Kidney (tissue), 14 donors: Measurements from ENCODE around the gene STAT5B. TPM values are rescaled to one million over a fixed set of nuclear protein-coding genes. Genes with fewer than 3 reads are reported as not detected.

Source experiments
- DNase-seq, 5 donors: peaks; one replicate each; pipeline ENCODE4 v3.0.0-alpha.2; 2013 to 2020
- FAIRE-seq: peaks from 2 replicates; lab custom pipeline; 2012; peaks lifted over from hg19 to GRCh38; lab: Jason Lieb, UNC
- H3K27ac ChIP-seq, 2 donors: one replicate each; pipeline ENCODE4 v1.7.0; 2013; ENCODE audit warnings: low read depth in 2 of 2, low read length in 2 of 2, inconsistent platforms in 1 of 2
- H3K27me3 ChIP-seq: one replicate; pipeline ENCODE4 v1.7.1; 2013; ENCODE audit warnings: low read length, inconsistent platforms; ENCODE audit not compliant: control insufficient read depth, insufficient read depth
- H3K36me3 ChIP-seq, 3 donors: one replicate each; pipeline versions ENCODE4 v1.7.0 to v1.7.1; 2013; ENCODE audit warnings: low read length in 3 of 3, control low read depth in 1 of 3, inconsistent platforms in 1 of 3; ENCODE audit not compliant: insufficient read depth in 3 of 3, control insufficient read depth in 2 of 3
- H3K4me1 ChIP-seq, 3 donors: one replicate each; pipeline versions ENCODE4 v1.7.0 to v1.7.1; 2013; ENCODE audit warnings: low read length in 3 of 3, inconsistent platforms in 1 of 3, low read depth in 1 of 3; ENCODE audit not compliant: control insufficient read depth in 2 of 3, insufficient read depth in 2 of 3
- H3K4me3 ChIP-seq, 3 donors: one replicate each; pipeline versions ENCODE4 v1.7.0 to v1.8.1; 2013; ENCODE audit warnings: low read length in 3 of 3, control low read depth in 1 of 3, inconsistent platforms in 1 of 3
- H3K9ac ChIP-seq, 3 donors: one replicate each; pipeline versions ENCODE4 v1.7.0 to v1.7.1; 2013; ENCODE audit warnings: low read length in 3 of 3, control low read depth in 1 of 3, inconsistent platforms in 1 of 3
- H3K9me3 ChIP-seq, 3 donors: one replicate each; pipeline versions ENCODE4 v1.7.0 to v1.7.1; 2013; ENCODE audit warnings: low read length in 3 of 3, control low read depth in 1 of 3, inconsistent platforms in 1 of 3; ENCODE audit not compliant: control insufficient read depth in 2 of 3, insufficient read depth in 1 of 3
- intact Hi-C: fragments of 100-400 bp; cut with DNase I; formaldehyde crosslinking; loops from one replicate; pipeline ENCODE4 v1.11.1; 2022
- polyA plus RNA-seq: library from polyadenylated mRNA; stranded (reverse); fragments of 350-450 nt; fragmentation: Illumina TruSeq; extraction: RNeasy Lipid Tissue Mini Kit (QIAGEN cat#74804); gene quantifications from one replicate; pipeline ENCODE4 v1.2.3, GENCODE V29; 2014; ENCODE audit warnings: low read depth, low replicate concordance; ENCODE audit not compliant: insufficient read depth
- total RNA-seq: library from RNA; stranded (reverse); fragmentation: NEBNext Ultra II Directional; extraction: Animal tissue kit (Norgen Biotek cat#: 25700); gene quantifications from one replicate; pipeline ENCODE4 v1.2.1, GENCODE V29; 2021
- TF ChIP-seq, protein P1 (sequence below): IDR thresholded peaks from 3 replicates; pipeline ENCODE4 v1.5.1; 2012; ENCODE audit warnings: mild to moderate bottlenecking, moderate library complexity, borderline replicate concordance; ENCODE audit not compliant: insufficient read depth; ENCODE audit errors: extremely low read depth
- donor health status: control.
- donor health status: control.
- donor health status: control.
- donor health status: control.
- donor health status: control.
- donor health status: DM: yes; HTN: yes; CAD: no.
- donor health status: Normal renal cell carcinoma (clear cell type).

STAT5B gene
- total and polyA plus RNA-seq, 2 donors from 2014 or later, result 20.4 to 68.0 TPM

DNA sequence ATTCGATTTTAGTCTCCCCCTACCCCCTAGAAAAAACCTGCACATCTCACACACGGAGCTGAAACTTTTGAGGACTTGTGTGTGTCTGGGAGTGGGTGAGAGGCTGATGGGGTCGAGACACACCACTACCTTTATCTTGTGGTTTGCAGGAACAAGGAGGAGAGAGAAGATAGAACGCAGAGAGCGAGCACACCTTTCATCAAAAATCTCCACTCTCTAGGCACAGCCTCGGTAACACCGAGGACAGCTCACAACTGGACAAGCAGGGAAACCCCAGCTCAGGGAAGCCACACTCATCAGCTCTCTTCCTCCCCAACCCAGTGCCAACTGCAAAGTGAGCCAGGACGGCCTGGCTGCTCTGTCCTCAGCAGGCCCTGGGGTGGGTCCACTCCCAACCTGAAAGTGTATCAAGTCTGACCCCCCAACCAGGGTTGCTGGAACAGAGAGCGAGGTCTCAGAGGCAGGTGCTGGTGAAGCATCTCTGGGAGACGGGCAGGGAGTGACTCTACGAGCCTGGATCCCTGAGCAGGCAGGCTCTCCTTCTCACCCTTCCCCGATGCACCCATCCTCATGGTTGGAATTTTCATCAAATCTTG, 76.7 kb downstream of the STAT5B start:
- Histone ChIP-seq H3K27me3 (no peaks in the 10 kb centered on the region), H3K4me1 (peaks cover 0 to 28% (median 20%) of the 10 kb centered on the region in 3 donors), H3K4me3 (no peak overlapping the region), H3K9me3 (no peaks in the 10 kb centered on the region), H3K36me3 (peaks cover 0 to 9% (median 8%) of the 10 kb centered on the region in 3 donors), H3K9ac (no peak overlapping the region), H3K27ac (peak overlapping the region in 1 of 2 donors; percentile 24)
- TF ChIP-seq, protein P1, sequence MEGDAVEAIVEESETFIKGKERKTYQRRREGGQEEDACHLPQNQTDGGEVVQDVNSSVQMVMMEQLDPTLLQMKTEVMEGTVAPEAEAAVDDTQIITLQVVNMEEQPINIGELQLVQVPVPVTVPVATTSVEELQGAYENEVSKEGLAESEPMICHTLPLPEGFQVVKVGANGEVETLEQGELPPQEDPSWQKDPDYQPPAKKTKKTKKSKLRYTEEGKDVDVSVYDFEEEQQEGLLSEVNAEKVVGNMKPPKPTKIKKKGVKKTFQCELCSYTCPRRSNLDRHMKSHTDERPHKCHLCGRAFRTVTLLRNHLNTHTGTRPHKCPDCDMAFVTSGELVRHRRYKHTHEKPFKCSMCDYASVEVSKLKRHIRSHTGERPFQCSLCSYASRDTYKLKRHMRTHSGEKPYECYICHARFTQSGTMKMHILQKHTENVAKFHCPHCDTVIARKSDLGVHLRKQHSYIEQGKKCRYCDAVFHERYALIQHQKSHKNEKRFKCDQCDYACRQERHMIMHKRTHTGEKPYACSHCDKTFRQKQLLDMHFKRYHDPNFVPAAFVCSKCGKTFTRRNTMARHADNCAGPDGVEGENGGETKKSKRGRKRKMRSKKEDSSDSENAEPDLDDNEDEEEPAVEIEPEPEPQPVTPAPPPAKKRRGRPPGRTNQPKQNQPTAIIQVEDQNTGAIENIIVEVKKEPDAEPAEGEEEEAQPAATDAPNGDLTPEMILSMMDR, result no peak
- intact Hi-C loops, result no loop called here
- FAIRE-seq (no peak), DNase-seq (no peak)

DNA sequence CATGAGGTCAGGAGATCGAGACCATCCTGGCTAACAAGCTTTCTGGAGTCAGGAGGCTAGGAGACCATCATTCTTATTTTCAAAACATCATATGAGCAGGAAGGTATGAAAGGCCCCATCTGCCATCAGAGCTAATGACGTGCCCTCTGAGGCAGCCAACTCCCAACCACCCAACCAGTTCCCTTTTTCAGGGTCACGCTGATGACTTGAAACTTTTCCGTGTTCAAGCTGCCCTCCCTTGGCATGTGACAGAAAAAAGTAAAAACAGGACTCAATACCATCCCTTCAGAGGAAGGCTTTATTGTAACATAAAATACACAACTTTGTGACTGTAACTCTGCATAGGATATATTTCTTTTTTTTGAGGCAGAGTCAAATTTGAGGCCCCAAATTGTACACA, 77.3 kb downstream of the STAT5B start:
- Histone ChIP-seq H3K27me3 (no peaks in the 10 kb centered on the region), H3K9ac (no peak overlapping the region), H3K4me1 (peaks cover 0 to 22% (median 21%) of the 10 kb centered on the region in 3 donors), H3K27ac (no peak overlapping the region), H3K36me3 (peaks cover 0 to 5% (median 2%) of the 10 kb centered on the region in 3 donors), H3K4me3 (no peak overlapping the region), H3K9me3 (no peaks in the 10 kb centered on the region)
- FAIRE-seq (no peak), DNase-seq (no peak)
- intact Hi-C loops, result no loop called here
- TF ChIP-seq, protein P1, result no peak

DNA sequence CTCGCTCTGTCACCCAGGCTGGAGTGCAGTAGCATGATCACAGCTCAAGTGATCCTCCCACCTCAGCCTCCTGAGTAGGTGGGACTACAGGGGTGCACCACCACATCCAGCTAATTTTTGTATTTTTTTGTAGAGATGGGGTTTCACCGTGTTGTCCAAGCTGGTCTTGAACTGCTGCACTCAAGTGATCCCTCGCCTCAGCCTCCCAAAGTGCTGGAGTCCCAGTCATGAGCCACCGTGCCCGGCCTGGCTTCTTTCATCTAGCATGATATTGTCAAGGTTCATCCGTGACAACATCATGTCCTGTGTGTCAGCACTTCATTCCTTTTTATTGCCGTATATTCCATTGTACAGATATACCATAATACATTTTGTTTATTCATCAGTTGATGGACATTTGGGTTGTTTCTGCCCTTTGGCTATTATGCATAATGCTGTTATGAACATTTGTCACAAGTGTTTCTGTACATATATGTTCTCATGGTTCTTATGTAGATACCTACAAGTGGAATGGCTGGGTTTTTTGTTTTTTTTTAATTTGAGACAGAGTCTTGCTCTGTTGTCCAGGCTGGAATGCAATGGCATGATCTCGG, 78.5 kb downstream of the STAT5B start:
- H3K9ac ChIP-seq, result no peak overlapping the region
- H3K27ac ChIP-seq, result no peak overlapping the region
- H3K27me3 ChIP-seq, result no peaks in the 10 kb centered on the region
- TF ChIP-seq, protein P1, result no peak
- H3K9me3 ChIP-seq, result no peaks in the 10 kb centered on the region
- intact Hi-C loops, result no loop called here
- H3K4me1 ChIP-seq, result peaks cover 0 to 28% (median 26%) of the 10 kb centered on the region in 3 donors
- DNase-seq, result no peak
- FAIRE-seq, result no peak
- peaks cover 0 to 4% (median 0%) of the 10 kb centered on the region in 3 donors for H3K36me3 ChIP-seq
- no peak overlapping the region for H3K4me3 ChIP-seq
